HG02610 (cell line): Measurements from ENCODE around the gene NUMA1.
A peak's percentile ranks its signal among the peaks of the same experiment; 100 is the strongest.

Source experiments
- ATAC-seq: cut with Tn5 transposase; IDR thresholded peaks from one replicate; pipeline ENCODE4 v1.9.1; 2021; ENCODE audit warnings: mild to moderate bottlenecking, moderate library complexity; ENCODE audit not compliant: unreplicated experiment

The NUMA1 gene

DNA sequence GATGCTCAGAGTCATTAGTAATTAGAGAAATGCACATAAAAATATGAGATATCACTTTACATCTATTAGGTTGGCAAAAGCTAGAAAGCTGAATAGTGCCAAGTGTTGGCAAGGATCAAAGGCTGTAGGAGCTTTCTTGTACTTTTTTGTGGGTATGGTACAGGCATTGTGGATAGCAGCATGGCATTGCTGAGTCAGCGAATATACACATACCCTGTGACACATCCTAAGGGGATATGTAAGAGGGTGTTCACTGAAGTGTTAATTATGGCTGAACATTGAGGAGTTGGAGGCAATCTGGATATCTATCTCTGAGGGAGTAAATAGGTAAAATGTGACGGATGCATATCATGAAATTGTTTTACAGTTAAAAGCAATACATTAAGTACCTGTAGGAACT lies 108.7 kb downstream of the NUMA1 start:
- no peak for ATAC-seq

DNA sequence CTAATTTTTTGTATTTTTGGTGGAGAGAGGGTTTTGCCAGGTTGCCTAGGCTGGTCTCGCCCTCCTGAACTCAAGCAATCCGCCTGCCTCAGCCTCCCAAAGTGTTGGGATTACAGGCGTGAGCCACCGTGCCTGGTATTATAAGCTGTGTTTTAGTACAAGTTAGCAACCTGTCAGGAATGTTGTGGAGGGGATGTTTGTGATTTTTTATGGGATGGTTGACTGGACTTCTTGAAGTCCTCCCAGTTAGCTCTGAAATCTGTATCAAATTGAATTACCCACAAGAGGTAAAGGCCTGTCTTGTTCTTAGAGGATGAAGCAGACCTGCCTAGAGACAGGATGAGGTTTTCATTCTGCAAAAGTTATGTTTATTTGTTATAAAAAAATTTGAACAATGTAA lies 115.7 kb downstream of the NUMA1 start:
- no peak for ATAC-seq

DNA sequence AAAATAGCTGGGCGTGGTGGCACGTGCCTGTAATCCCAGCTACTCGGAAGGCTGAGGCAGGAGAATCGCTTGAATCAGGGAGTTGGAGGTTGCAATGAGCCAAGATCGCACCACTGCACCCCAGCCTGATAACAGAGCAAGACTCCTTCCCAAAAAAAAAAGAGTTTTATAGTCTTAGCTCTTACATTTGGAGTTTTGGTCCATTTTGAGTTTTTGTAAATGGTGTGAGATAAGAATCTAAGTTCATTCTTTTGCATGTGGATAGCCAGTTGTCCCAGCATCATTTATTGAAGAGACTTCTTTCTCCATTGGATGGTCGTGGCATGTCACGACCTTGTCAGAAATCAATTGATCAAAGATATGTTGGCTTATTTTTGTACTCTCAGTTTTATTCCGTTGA lies 116.9 kb downstream of the NUMA1 start:
- ATAC-seq: no peak

DNA sequence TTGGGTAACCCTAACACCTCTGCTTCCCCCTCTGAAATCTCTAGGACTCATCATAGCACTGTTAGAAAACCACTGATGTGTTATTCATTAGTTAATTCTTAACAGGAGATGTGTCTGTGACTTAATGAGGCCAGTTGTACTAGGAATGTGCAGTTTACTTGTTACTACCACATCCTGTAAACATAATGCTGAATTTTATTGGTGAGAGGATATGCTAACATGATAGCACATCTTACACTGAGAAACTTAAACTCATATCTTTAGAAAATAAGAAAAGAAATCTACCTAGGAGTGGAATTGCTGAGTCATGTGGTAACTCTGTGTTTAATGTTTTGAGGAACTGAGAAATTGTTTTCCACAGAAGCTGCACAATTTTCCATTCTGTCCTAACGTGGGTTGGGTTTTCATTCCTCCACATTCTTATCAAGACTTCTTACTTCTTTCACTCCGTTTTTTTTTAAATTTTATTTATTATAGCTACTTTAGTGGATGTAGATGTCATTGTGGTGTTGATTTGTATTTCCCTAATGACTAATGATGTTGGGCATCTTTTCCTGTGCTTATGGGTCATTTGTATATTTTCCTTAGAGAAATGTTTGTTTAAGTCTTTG lies 117.8 kb downstream of the NUMA1 start:
- peak; percentile 68 for ATAC-seq

DNA sequence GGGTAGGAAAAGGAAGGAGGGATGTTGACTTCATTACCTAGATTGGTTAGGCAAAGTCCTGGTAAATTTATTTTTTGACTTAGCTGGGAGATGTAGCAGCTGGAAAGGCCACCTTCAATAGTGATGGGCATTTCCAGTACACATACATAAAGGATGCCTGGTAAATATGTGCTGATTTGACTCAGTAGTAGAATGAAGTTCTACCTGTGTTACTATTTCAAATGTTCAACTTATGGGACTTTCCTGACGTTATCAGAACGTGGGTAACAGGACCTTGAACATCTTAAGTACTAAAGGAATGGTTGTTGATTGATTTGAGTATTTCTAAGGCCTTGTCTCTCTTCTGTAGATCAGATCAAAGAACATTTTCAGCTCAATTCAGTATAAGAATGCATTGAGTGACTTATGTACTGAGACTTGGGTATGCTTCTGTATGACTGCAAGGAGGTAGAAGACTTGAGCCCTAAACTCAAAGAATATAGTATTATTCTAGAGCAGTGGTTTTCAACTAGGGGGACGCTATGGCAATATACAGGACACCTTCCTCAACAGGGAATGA lies 124.4 kb downstream of the NUMA1 start:
- ATAC-seq: no peak
